Measurements from ENCODE around the gene CCDC17.
"Not testable (repeated sequence)": the region's sequence is repeated elsewhere in the genome, so short reads cannot be mapped to it uniquely, and the experiment has no call there.

CCDC17 gene

GRCh38 chr1:45622524-45623394 is 1.1 kb downstream of the CCDC17 start:
- in situ Hi-C loops (cut with HindIII; ENCODE audit: low sequenced_read_pairs) = no loop called here

- in situ Hi-C loops (cut with HindIII; ENCODE audit: low sequenced_read_pairs) = no loop called here
These were observed 1.8 kb downstream of the CCDC17 start for GRCh38 chr1:45621895-45622523.

GRCh38 chr1:45621501-45621836 is 2.4 kb downstream of the CCDC17 start:
- in situ Hi-C loops (cut with HindIII; ENCODE audit: low sequenced_read_pairs) = no loop called here

GRCh38 chr1:45620588-45621500 is 3.0 kb downstream of the CCDC17 start:
- in situ Hi-C loops (cut with HindIII; ENCODE audit: low sequenced_read_pairs) = no loop called here

GRCh38 chr1:45619149-45619921 is 4.5 kb downstream of the CCDC17 start:
- in situ Hi-C loops (cut with HindIII; ENCODE audit: low sequenced_read_pairs) = no loop called here

GRCh38 chr1:45617618-45618017 is 6.2 kb downstream of the CCDC17 start:
- in situ Hi-C loops (cut with HindIII; ENCODE audit: low sequenced_read_pairs) = no loop called here

GRCh38 chr1:45615885-45616284 is 8.0 kb downstream of the CCDC17 start:
- in situ Hi-C loops (cut with HindIII; ENCODE audit: low sequenced_read_pairs) = no loop called here

- in situ Hi-C loops (cut with HindIII; ENCODE audit: low sequenced_read_pairs) = no loop called here
These were observed 10.8 kb downstream of the CCDC17 start for GRCh38 chr1:45612941-45613579.

- in situ Hi-C loops (cut with HindIII; ENCODE audit: low sequenced_read_pairs) = no loop called here
These were observed 13.1 kb downstream of the CCDC17 start for GRCh38 chr1:45610589-45611226.

GRCh38 chr1:45608175-45609156 is 15.4 kb downstream of the CCDC17 start:
- in situ Hi-C loops (cut with HindIII; ENCODE audit: low sequenced_read_pairs) = no loop called here

GRCh38 chr1:45607404-45608074 is 16.3 kb downstream of the CCDC17 start:
- in situ Hi-C loops (cut with HindIII; ENCODE audit: low sequenced_read_pairs) = no loop called here

GRCh38 chr1:45604239-45604638 is 19.6 kb downstream of the CCDC17 start:
- in situ Hi-C loops (cut with HindIII; ENCODE audit: low sequenced_read_pairs) = no loop called here

- in situ Hi-C loops (cut with HindIII; ENCODE audit: low sequenced_read_pairs) = not testable (repeated sequence)
These were observed 27.1 kb downstream of the CCDC17 start for GRCh38 chr1:45596765-45597164.

GRCh38 chr1:45594412-45594811 is 29.4 kb downstream of the CCDC17 start:
- in situ Hi-C loops (cut with HindIII; ENCODE audit: low sequenced_read_pairs) = no loop called here

GRCh38 chr1:45589861-45590260 is 34.0 kb downstream of the CCDC17 start:
- in situ Hi-C loops (cut with HindIII; ENCODE audit: low sequenced_read_pairs) = no loop called here

- in situ Hi-C loops (cut with HindIII; ENCODE audit: low sequenced_read_pairs) = no loop called here
These were observed 37.1 kb downstream of the CCDC17 start for GRCh38 chr1:45586769-45587168.

GRCh38 chr1:45585496-45586075 is 38.3 kb downstream of the CCDC17 start:
- in situ Hi-C loops (cut with HindIII; ENCODE audit: low sequenced_read_pairs) = no loop called here

- in situ Hi-C loops (cut with HindIII; ENCODE audit: low sequenced_read_pairs) = no loop called here
These were observed 38.8 kb downstream of the CCDC17 start for GRCh38 chr1:45585110-45585426.
